CD1c-positive myeloid dendritic cell (primary cell): ENCODE results near the gene PLEKHB1.
A peak's percentile ranks its signal among the peaks of the same experiment; 100 is the strongest.

Experiments
- DNase-seq: peaks from one replicate; pipeline ENCODE4 v3.0.0-alpha.2; 2016; ENCODE audit errors: extremely low spot score

The PLEKHB1 gene

GRCh38 chr11:73648121-73648520, 1.7 kb downstream of the PLEKHB1 start:
- DNase-seq = no peak

- DNase-seq = no peak
Observed at GRCh38 chr11:73648571-73649046, 2.2 kb downstream of the PLEKHB1 start.

DNA sequence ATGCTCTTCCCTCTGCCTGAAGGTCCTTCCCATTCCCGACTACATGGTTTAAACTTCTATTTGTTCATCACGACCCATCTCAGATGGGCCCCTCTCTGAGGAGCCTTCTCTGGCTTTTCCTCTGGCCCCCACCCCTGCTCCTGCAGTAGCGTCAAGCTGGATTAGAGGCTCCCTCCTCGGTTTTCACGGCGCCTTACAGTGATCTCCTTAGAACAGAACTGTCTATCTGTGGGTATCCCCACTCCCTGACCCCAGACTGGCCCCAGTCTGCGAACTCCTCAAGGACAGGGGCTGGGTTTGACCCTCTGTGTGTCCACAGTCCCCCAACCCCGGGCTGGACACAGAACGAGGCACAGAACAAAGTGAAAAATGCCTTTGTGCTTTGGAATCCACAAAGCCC, 2.8 kb downstream of the PLEKHB1 start:
- DNase-seq = no peak

DNA sequence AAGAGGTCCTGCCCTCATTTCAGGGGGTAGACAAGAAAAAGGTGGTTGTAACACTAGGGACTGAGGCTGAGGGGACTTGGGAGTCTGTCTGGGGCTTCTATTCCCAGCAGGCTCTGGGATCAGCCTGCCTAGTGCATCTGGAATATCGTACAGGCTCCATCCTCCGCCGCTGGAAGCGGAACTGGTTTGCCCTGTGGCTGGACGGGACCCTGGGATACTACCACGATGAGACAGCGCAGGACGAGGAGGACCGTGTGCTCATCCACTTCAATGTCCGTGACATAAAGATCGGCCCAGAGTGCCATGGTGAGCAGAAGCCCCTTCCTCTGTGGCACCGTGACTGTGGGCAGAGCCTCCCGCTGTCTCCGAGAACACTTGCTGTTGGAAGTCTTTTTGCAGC, 4.0 kb downstream of the PLEKHB1 start:
- no peak for DNase-seq

DNA sequence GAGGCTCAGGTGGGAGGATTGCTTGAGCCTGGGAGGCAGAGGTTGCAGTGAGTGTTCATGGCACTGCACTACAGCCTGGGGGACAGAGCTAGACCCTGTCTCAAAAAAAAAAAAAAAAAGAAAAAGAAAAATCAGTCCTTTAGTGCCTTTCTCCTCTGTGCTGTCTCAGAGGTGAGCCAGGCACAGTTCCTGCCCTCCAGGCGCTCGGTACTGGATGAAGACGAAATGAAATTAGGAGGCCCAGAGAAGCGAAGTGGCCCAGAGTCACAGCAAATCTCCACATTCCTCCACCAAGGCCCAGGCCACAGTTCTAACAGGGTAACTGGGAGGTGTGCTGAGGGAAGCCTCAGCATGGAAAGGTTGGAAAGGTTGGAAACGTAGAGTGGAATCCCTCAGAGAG, 4.9 kb downstream of the PLEKHB1 start:
- DNase-seq = no peak

DNA sequence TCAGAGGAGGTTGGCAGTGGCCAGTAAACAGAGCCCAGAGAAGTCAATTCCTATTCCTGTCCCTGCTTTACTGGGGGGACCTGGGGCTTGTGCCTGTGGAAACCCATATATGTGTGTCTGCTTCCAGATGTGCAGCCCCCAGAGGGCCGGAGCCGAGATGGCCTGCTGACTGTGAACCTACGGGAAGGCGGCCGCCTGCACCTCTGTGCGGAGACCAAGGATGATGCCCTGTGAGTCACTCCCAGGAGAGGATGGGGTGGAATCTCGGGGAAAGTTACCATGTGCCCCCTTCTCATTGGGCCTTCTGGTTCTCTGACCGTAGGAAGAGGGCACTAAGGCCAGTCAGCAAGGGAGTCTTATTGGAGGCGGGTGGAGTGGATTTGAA, 5.3 kb downstream of the PLEKHB1 start:
- DNase-seq = no peak

DNA sequence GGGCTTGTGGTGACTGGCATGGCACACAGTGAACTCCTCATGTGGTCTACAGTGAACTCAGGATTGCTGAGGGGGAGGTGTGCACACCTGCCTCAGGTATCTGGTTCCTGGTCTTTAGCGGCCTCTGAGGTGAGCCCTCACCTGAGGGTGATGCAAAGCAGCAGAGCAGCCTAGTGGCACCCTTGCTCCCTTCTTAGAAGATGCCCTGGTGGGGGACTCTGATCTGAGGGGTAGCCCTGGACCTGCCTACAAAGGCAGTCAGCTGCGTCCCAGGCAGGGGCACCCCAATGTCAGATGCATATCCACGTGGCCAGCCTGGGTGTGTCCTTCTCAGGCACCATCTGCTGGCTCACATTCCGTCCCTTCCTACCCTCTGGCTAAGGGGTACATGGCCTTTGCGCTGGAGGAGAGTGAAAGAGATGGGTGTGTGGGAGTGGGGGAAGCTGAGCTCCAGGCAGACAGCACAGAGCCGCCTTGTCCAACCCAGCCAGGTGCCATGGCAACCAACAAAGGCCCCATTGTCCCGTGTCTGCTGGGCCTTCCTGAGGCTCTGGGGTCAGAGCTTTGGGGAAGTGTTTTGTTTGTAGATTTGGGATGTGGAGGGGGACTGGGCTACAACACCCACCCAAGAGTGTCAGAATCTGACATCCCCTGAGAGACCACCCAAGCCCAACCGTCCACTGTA, 5.8 kb downstream of the PLEKHB1 start:
- no peak for DNase-seq

- no peak for DNase-seq
Observed at GRCh38 chr11:73652856-73653559, 6.6 kb downstream of the PLEKHB1 start.

DNA sequence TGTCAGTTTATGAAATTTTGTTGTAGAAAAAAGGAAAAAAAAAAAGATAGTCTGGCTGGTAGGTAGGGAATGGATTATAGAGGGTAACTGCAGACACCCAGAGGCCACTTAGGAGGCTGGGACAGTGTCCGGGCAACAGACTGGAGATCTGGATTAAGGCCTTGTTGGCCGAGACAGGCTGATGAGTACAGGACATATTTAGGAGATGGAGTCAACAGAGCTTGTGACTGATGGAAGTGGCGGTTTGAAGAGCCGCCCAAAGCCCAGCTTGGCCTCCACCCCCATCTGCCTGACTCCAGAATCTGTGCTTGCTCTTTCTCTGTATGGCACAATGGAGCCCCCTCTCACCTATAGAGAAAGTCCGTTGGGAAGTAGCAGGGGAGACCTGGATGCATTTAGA, 7.6 kb downstream of the PLEKHB1 start:
- DNase-seq = no peak

DNA sequence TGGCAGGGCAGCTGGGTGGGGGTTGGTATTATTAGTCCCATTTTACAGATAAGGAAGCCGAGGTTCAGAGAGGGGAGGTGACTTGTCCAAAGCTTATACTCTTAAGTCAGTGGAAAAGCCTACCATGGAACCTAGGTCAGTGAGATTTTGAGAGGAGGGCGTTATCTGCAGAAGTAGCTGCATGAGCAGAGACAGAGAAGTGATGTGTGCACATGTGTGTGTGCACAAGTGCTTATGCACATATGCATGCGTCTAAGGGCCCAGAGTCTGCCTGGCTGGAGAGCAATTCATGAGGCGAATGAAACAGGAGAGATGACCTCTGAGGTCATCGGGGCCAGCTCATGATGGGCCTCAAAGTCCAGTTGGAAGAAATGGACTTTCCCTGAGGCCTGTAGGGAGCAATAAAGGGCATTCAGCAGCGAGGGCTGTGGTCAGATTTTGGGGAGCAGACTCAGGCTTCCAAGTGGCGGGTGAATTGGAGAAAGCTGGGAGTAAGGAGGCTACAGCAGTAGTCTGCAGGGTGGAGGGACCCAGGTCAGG, 8.2 kb downstream of the PLEKHB1 start:
- no peak for DNase-seq

GRCh38 chr11:73655686-73656085, 9.3 kb downstream of the PLEKHB1 start:
- DNase-seq = no peak

- DNase-seq = no peak
Observed at GRCh38 chr11:73656985-73657384, 10.6 kb downstream of the PLEKHB1 start.

- DNase-seq = no peak
Observed at GRCh38 chr11:73659961-73660360, 13.6 kb downstream of the PLEKHB1 start.

DNA sequence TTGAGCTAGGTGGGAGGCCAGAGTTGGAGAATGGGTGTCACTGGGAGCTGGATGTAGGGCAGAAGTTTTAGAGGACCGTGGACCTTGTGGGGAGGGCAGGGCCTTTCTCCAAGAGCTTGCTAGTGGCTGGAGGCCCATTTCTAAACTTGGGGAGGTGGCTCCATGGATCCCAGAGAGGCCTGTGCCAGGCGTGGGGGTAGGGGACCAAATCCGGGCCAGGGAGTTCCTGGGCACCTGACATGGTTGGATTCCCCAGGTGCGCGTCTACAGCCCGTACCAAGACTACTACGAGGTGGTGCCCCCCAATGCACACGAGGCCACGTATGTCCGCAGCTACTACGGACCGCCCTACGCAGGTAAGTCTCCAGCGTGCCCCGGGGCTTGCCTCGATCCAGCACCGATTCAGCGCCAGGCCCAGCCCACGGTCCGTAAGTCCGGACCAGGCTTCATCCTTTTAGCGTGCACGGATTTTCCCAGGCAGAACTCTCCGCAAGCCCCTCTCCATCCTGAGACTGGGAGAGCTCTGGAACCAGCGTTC, 14.2 kb downstream of the PLEKHB1 start:
- no peak for DNase-seq

GRCh38 chr11:73661035-73661628, 14.8 kb downstream of the PLEKHB1 start:
- DNase-seq = peak; percentile 89

- no peak for DNase-seq
Observed at GRCh38 chr11:73662445-73663157, 16.2 kb downstream of the PLEKHB1 start.

DNA sequence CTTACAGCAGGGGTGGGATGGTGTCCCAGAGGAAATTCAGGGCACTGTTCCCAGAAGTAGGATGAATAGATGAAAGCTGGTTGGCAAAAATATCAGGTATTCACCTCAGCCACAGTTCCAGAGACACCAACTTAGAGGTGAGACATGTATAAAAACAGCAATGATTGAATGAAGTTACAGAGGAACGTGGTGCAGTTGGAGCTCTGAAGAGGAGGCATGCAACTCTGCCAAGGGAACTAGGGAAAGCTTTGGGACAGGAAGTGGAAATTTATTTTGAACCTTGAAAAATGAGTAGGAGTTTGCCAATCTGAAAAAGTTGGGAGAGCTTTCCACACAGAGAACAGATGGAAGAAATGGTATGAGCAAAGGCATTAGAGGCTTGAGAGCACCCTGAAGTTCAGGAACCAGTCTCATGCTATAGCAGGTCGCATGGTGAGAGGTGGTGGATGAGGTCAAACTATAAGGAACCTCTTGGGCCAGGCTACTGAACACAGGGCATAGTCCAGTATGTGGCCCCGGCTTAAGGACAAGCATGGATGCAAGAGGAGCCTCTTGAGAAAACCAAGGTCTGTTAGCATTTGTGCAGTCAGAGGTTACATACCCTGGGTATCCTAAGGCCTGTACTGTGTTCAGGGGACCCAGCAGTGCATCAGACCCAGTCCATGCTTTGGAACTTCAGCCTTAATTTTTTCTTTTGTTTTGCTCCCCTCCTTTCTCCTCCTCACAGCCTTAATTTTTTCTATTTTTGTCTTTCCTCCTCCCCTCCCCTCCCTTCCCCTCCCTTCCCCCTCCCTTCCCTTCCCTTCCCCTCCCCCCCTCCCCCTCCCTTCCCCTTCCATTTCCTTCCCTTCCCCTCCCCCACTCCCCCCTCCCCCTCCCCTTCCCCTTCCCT, 17.5 kb downstream of the PLEKHB1 start:
- no peak for DNase-seq

- no peak for DNase-seq
Observed at GRCh38 chr11:73664877-73665276, 18.5 kb downstream of the PLEKHB1 start.

DNA sequence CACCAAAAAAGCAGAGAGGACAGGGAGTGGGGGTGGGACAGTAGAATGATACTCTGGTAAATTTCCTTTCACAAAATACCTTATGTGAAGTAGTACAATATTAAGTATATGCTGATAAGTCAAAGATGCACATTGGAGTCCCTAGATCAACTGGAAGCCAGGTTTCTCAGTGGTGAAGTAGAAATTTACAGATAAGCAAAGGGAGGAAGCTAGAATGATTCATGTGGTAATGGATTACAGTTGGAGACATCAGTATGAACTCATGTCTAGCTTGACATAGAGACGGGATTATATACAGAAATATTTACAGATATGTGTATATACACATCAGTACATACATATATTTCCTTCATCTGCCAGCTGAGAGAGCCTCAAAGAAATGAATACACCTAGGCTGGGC, 21.5 kb downstream of the PLEKHB1 start:
- DNase-seq = no peak

- DNase-seq = no peak
Observed at GRCh38 chr11:73670808-73671207, 24.4 kb downstream of the PLEKHB1 start.

- no peak for DNase-seq
Observed at GRCh38 chr11:73671701-73672100, 25.3 kb downstream of the PLEKHB1 start.
